Endothelial cell of umbilical vein (primary cell): ENCODE results near the gene HIVEP3. TPM values are rescaled to one million over a fixed set of nuclear protein-coding genes. Genes with fewer than 3 reads are reported as not detected.

Experiments
- BruUV-seq: library from RNA; stranded (reverse); fragments of 400-500 nt; replicated peaks from 2 replicates; lab custom pipeline; 2021; lab: Mats Ljungman, UMichigan
- CTCF ChIA-PET: fragments of 300-600, 350-600 bp; sonication (Branson Sonifier 250); formaldehyde crosslinking; loops from one replicate; lab custom pipeline; 2021; ENCODE audit warnings: antibody characterized with exemption, inconsistent platforms; lab: Charles Lee
- POLR2A ChIA-PET: fragments of 300-600, 350-600 bp; sonication (Branson Sonifier 250); formaldehyde crosslinking; loops from one replicate; lab custom pipeline; 2021; ENCODE audit warnings: antibody characterized with exemption, inconsistent platforms; lab: Charles Lee
- DNase-seq: peaks from one replicate; pipeline ENCODE4 v3.0.0-alpha.2; 2011; ENCODE audit warnings: low read depth, low spot score
- FAIRE-seq: peaks from 2 replicates; lab custom pipeline; 2011; peaks lifted over from hg19 to GRCh38; lab: Jason Lieb, UNC
- H2AFZ ChIP-seq: 2 replicates; pipeline ENCODE4 v1.6.0; 2012; ENCODE audit warnings: low read depth, low read length, control low read depth, inconsistent platforms
- H3K27ac ChIP-seq: 2 replicates; pipeline ENCODE4 v1.5.1; 2011; ENCODE audit warnings: low read depth, mild to moderate bottlenecking, control low read depth, low read length, moderate library complexity; ENCODE audit not compliant: insufficient read depth
- H3K27me3 ChIP-seq, 2 experiments: 2 replicates each; pipeline versions ENCODE4 v1.6.0 to v1.6.1; 2011; ENCODE audit warnings: low read length in 2 of 2, mixed read lengths in 1 of 2; ENCODE audit not compliant: control insufficient read depth in 2 of 2, insufficient read depth in 2 of 2
- H3K36me3 ChIP-seq, 2 experiments: 2 replicates in 1 of 2; 3 replicates in 1 of 2; pipeline ENCODE4 v1.5.1; 2011; ENCODE audit warnings: low read length in 2 of 2, mild to moderate bottlenecking in 1 of 2, moderate library complexity in 1 of 2; ENCODE audit not compliant: control insufficient read depth in 2 of 2, insufficient read depth in 2 of 2; ENCODE audit errors: extremely low read depth in 1 of 2
- H3K4me1 ChIP-seq: 3 replicates; pipeline ENCODE4 v1.5.1; 2011; ENCODE audit warnings: mild to moderate bottlenecking, low read length; ENCODE audit not compliant: control insufficient read depth, insufficient read depth; ENCODE audit errors: extremely low read depth
- H3K4me2 ChIP-seq: 2 replicates; pipeline ENCODE4 v1.6.1; 2011; ENCODE audit warnings: low read length, control low read depth, mixed read lengths; ENCODE audit not compliant: insufficient read depth
- H3K4me3 ChIP-seq, 3 experiments: fragments of 200-600 bp in 1 of 3; sonication (generic), shearing (Covaris generic) in 1 of 3; replicated peaks in 1 of 3; 2 replicates each; pipeline ENCODE4 v1.5.1; 2011 to 2016; ENCODE audit warnings: control low read depth in 3 of 3, low read length in 3 of 3, mild to moderate bottlenecking in 2 of 3, inconsistent platforms in 1 of 3, low read depth in 1 of 3, moderate library complexity in 1 of 3; ENCODE audit not compliant: insufficient read depth in 1 of 3
- H3K79me2 ChIP-seq: 2 replicates; pipeline ENCODE4 v1.6.0; 2012; ENCODE audit warnings: low read length, inconsistent platforms; ENCODE audit not compliant: control insufficient read depth, insufficient read depth
- H3K9ac ChIP-seq: replicated peaks from 2 replicates; pipeline ENCODE3; 2011; ENCODE audit warnings: low read length, control low read depth; ENCODE audit not compliant: insufficient read depth; ENCODE audit errors: extremely low read depth
- H3K9me1 ChIP-seq: replicated peaks from 3 replicates; pipeline ENCODE4 v1.6.0; 2011; ENCODE audit warnings: mild to moderate bottlenecking, low read length; ENCODE audit not compliant: control insufficient read depth, insufficient read depth; ENCODE audit errors: extremely low read depth
- H3K9me3 ChIP-seq: replicated peaks from 2 replicates; pipeline ENCODE4 v1.5.1; 2012; ENCODE audit warnings: low read length, inconsistent platforms; ENCODE audit not compliant: control insufficient read depth, insufficient read depth
- H4K20me1 ChIP-seq: replicated peaks from 2 replicates; pipeline ENCODE3; 2011; ENCODE audit warnings: mild to moderate bottlenecking, low read length; ENCODE audit not compliant: control insufficient read depth, insufficient read depth; ENCODE audit errors: extremely low read depth
- CTCF ChIP-seq, 2 donors: IDR thresholded peaks; 1 replicate in 1 of 2; 2 replicates in 1 of 2; pipeline ENCODE4 v1.5.1; 2011; ENCODE audit warnings: low read length in 2 of 2, mild to moderate bottlenecking in 2 of 2, moderate library complexity in 2 of 2, control low read depth in 1 of 2, inconsistent platforms in 1 of 2, low read depth in 1 of 2; ENCODE audit not compliant: insufficient read depth in 1 of 2; ENCODE audit errors: extremely low read depth in 1 of 2
- EZH2 ChIP-seq: IDR thresholded peaks from 2 replicates; pipeline ENCODE4 v1.6.1; 2012; ENCODE audit warnings: borderline replicate concordance, low read depth, mild to moderate bottlenecking, moderate library complexity, low read length, inconsistent platforms; ENCODE audit not compliant: severe bottlenecking
- FOS ChIP-seq: IDR thresholded peaks from 2 replicates; pipeline ENCODE4 v1.6.1; 2011; ENCODE audit warnings: mild to moderate bottlenecking, low read length, moderate library complexity, borderline replicate concordance; ENCODE audit not compliant: insufficient read depth
- GATA2 ChIP-seq: IDR thresholded peaks from 2 replicates; pipeline ENCODE4 v1.7.0; 2011; ENCODE audit warnings: low read depth, mild to moderate bottlenecking, moderate library complexity, mixed read lengths, low read length; ENCODE audit not compliant: insufficient read length, insufficient read depth
- JUN ChIP-seq: IDR thresholded peaks from 2 replicates; pipeline ENCODE4 v1.6.1; 2011; ENCODE audit warnings: borderline replicate concordance, low read depth; ENCODE audit not compliant: insufficient read length, insufficient read depth
- MAX ChIP-seq: IDR thresholded peaks from 2 replicates; pipeline ENCODE4 v1.6.1; 2011; ENCODE audit not compliant: insufficient read depth, insufficient read length
- MYC ChIP-seq: IDR thresholded peaks from one replicate; pipeline ENCODE4 v1.6.1; 2011; ENCODE audit warnings: mild to moderate bottlenecking, low read depth, low read length
- POLR2A ChIP-seq: IDR thresholded peaks from 2 replicates; pipeline ENCODE4 v1.6.1; 2012; ENCODE audit warnings: low read depth, mild to moderate bottlenecking, control low read depth, low read length
- POLR2AphosphoS5 ChIP-seq: IDR thresholded peaks from 2 replicates; pipeline ENCODE4 v1.6.1; 2012; ENCODE audit warnings: low read depth, mild to moderate bottlenecking, control low read depth, low read length, moderate library complexity; ENCODE audit not compliant: insufficient read depth
- dilution Hi-C: fragments of 300-500 bp; cut with MboI; formaldehyde crosslinking; loops from one replicate; pipeline ENCODE4 v1.15.0; 2019; ENCODE audit warnings: low sequenced_read_pairs; ENCODE audit not compliant: extremely low pct_ligation_motif_present
- intact Hi-C: fragments of 100-400 bp; cut with micrococcal nuclease; formaldehyde crosslinking; loops from one replicate; pipeline ENCODE4 v1.10.0; 2022
- polyA plus RNA-seq, 4 experiments: library from polyadenylated mRNA; depleted of rRNA in 3 of 4; stranded (reverse) in 3 of 4; unstranded in 1 of 4; fragments of >200 nt; gene quantifications; 2 replicates each; pipeline versions ENCODE4 v1.2.1 to v1.2.3, GENCODE V29; 2011 to 2012; ENCODE audit warnings: missing spikeins in 1 of 4
- total RNA-seq: library from RNA; stranded (reverse); gene quantifications from 2 replicates; pipeline ENCODE4 v1.2.3, GENCODE V29; 2021

Gene HIVEP3
- total and polyA plus RNA-seq, 2 donors (not counting 3 experiments of a cell fraction or from before 2014, with no cell fraction given) = 3.4 to 4.0 TPM

- intact Hi-C loops = no loop called here
- H4K20me1 ChIP-seq = no peaks in the 10 kb centered on the region
- dilution Hi-C loops = no loop called here
- no peaks in the 10 kb centered on the region for H3K36me3 ChIP-seq
- no peaks in the 10 kb centered on the region for H3K9me1 ChIP-seq
- POLR2A ChIA-PET = no interaction called here
- FAIRE-seq (no peak), DNase-seq (no peak)
- no peak overlapping the region for H3K27ac ChIP-seq
- no peaks in the 10 kb centered on the region for H3K79me2 ChIP-seq
- TF ChIP-seq MAX (no peak), POLR2A (no peak), MYC (no peak), FOS (no peak), POLR2AphosphoS5 (no peak), GATA2 (no peak), JUN (no peak), CTCF (IDR thresholded peaks at IDR 0.05; ENCODE audit: extremely low read depth in 1 of 2, insufficient read depth in 1 of 2, low read depth in 1 of 2, low read length in 2 of 2) (no peak), EZH2 (no peak)
- no peaks in the 10 kb centered on the region for H3K9me3 ChIP-seq
- CTCF ChIA-PET = interaction anchor here (1.2 kb wide), 1 partner anchor 18 kb away, joined by 3 read pairs; no protein-coding TSS in a partner anchor
- BruUV-seq = no TSS peak
- no peak overlapping the region for H3K4me2 ChIP-seq
- H3K27me3 ChIP-seq = no peaks in the 10 kb centered on the region
- no peak overlapping the region for H3K9ac ChIP-seq
- no peaks in the 10 kb centered on the region for H3K4me1 ChIP-seq
- no peak overlapping the region for H3K4me3 ChIP-seq
- no peak overlapping the region for H2AFZ ChIP-seq
Measured at GRCh38 chr1:41533731-41534080, 385.0 kb downstream of the HIVEP3 start.
